Activated T-cell treated with anti-CD3 and anti-CD28 coated beads for 24 hours (primary cell): Measurements from ENCODE around the gene PFKM.

Experiments used
- DNase-seq: peaks from one replicate; pipeline ENCODE4 v3.0.0-alpha.2; 2020; ENCODE audit warnings: low read depth

PFKM gene

DNA sequence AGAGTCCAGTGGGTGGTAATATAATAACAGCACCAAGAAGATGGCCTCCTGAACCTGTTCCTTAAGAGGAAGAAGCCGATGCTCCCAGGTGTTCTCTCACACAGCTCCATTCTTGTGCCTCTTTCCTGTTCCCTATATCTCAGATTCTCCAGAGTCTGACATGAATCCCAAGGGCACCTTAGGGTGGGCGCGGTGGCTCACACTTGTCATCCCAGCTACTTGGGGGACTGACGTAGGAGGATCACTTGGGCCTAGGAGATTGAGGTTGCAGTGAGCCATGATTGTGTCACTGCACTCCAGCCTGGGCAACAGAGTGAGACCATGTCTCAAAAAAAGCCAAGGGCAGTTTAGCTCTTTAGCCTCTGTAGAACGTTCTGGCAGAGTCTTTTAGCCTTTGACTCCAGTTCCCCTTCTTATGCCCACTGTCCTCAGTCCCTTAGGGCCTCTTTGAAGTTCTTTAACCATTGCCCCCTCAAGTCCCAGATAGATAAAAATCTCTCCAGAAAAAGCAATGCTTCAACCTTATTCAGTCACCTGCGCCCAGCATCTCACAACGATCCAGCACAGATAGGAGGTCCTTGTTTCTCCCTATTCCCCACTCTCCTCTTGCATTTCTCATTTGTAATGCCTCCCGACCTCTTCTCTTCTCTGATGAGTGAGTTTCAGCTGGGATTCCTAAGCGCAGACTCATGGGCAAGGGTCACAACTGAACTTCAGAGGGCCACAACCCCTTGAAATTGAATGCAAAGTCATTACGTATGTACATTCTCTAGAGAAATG is 68.9 kb downstream of the PFKM start:
- DNase-seq = no peak

DNA sequence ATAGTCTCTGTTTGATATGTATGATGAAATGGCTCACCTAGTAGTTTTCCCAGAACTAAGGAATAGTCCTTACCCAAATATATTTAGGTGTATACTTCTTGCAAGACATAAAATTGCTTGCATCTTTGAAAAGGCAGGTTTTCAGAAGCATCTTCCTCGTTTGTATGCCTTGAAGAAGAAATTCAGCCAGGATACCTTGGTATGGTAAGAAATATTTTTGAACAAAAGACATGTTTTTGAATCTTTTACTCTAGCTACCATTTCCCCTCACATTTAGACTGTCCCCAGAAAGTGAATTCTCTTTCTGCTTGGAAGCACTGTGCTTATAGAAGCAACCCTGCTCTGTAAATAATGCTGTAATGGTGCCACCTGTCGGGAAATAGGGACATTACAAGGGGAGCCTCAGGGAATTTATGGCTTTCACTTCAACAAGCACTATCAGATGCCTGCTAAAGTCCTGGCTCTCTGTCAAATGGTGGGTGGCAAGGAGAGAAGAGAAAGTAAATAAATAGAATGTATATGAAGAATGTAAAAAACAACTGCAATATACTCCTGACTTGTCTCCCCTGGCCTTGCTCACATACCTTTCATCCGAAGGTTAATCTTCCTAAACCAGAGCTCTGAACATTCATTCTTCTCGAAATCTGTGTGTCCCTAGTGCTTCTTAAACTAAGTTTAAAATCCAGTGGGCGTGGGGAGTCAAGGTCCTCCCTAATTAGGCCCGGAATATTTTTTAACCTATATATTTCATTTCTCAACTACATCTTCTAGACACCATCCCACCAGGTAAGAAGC is 70.4 kb downstream of the PFKM start:
- DNase-seq = peak; percentile 57

DNA sequence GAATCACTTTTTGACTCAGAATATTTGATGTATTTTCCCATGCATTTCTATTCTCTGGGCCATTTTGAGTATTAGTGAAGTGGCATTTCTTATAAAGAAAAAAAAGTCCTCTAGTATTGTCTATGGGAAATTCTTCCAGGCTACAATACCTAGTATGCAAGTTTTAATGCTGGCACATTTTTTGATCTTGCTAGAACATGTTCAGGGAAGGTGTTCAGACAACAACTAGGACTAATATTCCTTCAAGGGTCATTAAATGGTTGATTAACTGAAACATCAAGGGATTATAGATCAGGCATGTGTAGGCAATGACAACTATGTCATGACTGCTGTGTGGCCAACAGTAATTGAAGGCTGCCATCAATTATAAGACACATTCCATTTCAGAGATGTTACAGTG is 71.9 kb downstream of the PFKM start:
- DNase-seq = no peak

- DNase-seq = no peak
Observed at GRCh38 chr12:48192861-48193260, 73.7 kb downstream of the PFKM start.

GRCh38 chr12:48193623-48194022 is 74.5 kb downstream of the PFKM start:
- DNase-seq = no peak

DNA sequence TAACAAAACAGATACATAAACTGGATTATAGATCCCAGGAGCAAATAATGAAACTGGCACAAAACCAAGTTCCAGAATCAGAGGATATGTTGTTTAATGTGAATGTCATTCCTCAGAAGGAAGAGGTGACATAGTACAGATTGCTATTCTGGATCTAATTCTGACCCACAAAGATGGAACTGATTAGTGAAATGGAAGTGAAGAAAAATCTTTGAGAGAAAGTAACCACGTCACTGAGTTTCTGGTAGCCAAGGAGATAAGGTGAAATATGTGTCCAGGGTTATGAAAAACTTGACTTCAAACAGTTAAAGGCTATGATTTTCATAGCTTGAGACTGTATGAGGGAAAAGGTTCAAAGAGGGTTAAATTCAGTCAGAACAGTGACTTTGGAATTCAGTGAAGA is 75.6 kb downstream of the PFKM start:
- DNase-seq = no peak
